Measurements from ENCODE around the gene C14orf180.
"Not testable (repeated sequence)": the region's sequence is repeated elsewhere in the genome, so short reads cannot be mapped to it uniquely, and the experiment has no call there.

Gene C14orf180

GRCh38 chr14:104624939-104625338 lies 45.4 kb downstream of the C14orf180 start:
- no peak for DNase-seq

GRCh38 chr14:104632781-104633180 lies 53.2 kb downstream of the C14orf180 start:
- no peak for DNase-seq

DNA sequence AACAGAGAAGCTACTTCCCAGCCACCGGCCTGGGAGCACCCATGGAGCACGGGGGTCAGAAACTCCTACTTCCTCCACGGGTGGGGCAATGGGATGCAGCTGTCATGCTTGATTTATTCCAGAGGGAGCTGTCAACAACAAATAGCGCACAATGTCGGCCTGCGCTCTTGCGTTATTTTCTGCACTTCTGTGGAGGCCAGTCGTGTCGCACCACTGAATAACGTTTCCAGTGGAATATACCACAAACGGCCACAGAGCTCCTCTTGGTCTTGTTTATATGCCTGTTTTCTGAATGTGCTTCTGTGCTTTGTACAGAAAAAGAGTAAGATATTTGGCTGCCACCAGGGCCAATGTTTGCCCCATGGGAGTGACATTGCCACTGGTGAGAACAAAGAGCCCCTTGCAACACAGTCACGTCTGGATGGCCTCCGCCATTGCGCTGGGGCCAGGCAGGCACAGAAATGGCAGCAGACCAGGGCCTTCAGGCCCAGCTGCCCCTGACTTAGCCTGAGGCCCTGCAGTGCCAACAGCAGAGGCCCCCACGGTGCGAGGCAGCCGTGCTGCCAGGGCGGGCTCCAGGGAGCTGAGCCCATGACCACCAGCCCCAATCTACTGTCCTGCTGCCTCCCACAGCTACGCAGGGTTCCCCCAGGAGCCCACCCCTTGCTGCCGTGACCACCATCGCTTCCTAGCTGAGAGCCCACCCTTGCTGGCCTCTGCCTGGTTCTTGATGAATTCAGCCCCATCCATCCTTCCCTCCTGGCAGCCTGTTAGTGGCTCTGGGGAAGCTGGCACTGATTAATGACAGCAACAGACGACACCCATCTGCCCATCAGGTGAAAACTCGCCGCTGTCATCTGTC lies 53.9 kb downstream of the C14orf180 start:
- no peak for DNase-seq

GRCh38 chr14:104634138-104634760 lies 54.7 kb downstream of the C14orf180 start:
- DNase-seq = no peak

DNA sequence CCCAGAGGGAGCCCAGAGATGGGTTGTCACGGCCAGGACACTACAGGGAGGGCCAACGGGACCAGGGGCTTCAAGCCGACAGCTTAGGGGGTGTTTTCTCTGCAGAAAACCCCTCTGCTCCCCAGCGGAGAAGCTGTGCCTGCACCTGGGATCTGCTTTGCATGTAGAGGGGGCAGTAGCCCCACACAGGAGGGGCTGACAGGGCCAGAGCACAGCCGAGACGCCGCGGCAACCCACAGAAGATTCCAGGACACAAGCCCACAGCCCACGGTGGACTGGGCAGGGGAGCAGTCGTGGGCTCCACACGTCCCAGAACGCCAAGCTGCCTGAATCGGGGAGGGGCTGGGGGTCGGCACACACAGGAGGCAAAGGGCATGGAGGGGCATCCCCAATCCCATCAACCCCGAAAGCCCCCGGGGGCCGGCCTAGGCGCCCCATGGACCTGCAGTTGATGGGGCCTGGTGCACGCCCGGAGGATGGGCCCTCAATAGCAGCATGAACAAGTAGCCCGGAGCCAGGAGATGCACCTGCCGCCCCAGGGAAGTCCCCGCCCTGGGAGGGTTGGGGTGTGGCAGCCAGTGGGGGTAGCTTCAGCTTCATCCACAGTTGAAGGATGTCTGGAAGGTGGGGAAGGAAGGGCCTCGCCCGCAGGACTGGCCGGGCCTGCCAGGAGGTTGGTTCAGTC lies 55.5 kb downstream of the C14orf180 start:
- no peak for DNase-seq

GRCh38 chr14:104635717-104636116 lies 56.2 kb downstream of the C14orf180 start:
- no peak for DNase-seq

DNA sequence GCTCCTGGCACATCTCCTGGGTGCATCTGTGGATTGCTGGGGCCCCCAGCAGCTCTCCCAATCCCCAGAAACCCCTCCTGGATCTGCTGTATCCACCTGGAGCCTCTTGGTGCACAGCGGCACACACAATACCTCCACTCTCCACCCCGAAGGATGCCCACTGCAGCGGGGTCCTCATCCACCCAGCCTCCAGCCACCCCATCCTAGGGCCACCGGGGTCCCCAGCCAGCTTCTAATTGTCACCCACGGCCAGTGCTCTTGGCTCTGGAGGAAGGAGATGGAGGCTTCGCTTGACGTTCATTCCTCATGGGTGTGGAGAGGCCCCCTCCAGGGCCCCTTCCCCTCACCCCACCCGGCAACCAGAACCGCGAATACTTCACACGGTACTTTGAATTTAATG lies 56.6 kb downstream of the C14orf180 start:
- no peak for DNase-seq

DNA sequence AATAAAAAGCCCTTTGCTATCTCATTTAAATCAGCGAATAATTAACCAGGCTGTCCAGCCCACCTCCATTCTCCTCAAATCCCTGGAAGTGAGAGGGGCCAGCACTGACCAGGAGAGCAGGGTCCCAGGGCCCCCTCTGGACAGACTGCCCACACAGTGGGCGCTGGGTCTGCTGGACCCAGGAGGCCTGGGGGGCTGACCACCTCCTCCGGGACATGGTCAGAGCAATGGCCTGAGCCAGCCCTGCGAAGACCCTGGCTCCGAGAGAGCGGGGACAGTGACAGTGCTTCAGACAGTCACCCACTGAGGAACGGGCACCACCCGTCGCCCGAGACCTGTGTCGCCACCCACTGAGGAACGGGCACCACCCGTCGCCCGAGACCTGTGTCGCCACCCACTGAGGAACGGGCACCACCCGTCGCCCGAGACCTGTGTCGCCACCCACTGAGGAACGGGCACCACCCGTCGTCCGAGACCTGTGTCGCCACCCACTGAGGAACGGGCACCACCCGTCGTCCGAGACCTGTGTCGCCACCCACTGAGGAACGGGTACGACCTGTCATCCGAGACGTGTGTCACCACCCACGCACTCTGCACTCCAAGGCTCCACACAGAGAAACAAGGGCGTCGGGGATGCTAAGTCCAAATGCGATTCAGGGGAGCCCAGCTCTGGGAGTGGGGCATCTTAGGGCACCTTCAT lies 57.4 kb downstream of the C14orf180 start:
- not testable (repeated sequence) for DNase-seq

DNA sequence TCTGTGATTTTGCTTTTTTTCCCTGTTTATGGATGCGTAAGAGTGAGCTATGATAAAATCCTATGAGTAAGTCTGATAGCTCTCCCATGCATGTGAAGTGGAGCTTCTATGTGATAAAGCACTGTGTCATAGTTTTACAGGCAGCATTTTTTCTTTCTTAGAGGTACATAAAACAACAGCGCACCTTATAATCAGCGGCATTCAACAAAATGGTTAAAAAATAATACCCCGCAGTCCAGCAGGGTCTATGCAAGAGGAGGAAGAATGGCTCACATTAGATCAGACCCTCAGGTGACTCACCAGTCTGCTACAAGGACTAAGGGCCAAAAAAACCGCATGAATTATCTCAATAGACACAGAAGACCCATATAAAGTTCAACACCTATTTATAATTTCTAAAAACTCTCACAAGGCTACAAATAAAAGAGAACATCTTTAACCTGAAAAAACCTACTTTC lies 58.0 kb downstream of the C14orf180 start:
- no peak for DNase-seq

GRCh38 chr14:104638190-104638589 lies 58.6 kb downstream of the C14orf180 start:
- no peak for DNase-seq

DNA sequence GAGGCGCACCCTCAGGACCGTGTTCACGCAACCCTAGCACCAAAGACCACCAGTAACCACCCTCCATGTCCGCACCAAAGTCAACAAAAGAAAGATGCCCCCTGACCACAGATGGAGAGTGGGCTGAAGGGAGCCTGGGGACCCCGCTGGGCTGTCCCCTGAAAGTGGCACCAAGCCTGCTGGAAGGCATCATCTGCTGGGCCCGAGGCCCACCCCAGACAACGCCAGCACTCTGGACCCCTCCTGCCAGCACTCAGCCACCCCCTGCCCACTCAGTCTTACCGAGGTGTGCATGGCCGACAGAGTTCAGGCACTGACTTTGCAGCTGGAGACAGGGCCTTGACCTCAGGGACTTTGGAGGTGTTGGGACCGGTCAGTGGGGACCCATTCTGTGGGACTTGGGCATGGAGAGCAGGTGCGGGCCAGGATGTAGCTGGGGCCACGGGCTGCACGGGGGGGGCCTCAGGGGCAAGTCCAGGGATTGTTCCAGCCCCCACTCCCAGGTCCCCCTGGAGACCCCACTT lies 59.4 kb downstream of the C14orf180 start:
- DNase-seq = no peak

- no peak for DNase-seq
These were observed 59.9 kb downstream of the C14orf180 start for GRCh38 chr14:104639471-104639870.
